Panc1 (cell line): ENCODE results near the gene FARS2.

Source experiments
- POLR2AphosphoS5 ChIP-seq: IDR thresholded peaks from 2 replicates; pipeline ENCODE4 v1.6.1; 2012; ENCODE audit warnings: mild to moderate bottlenecking, low read depth, low read length, moderate library complexity
- REST ChIP-seq, 2 experiments: IDR thresholded peaks; 2 replicates each; pipeline ENCODE4 v1.6.1; 2011 to 2012; ENCODE audit warnings: low read depth in 2 of 2, control low read depth in 1 of 2, low read length in 1 of 2, mild to moderate bottlenecking in 1 of 2, moderate library complexity in 1 of 2; ENCODE audit not compliant: insufficient read depth in 1 of 2
- SIN3A ChIP-seq: IDR thresholded peaks from 2 replicates; pipeline ENCODE4 v1.6.1; 2012; ENCODE audit warnings: low read depth, mild to moderate bottlenecking, low read length, moderate library complexity, borderline replicate concordance; ENCODE audit not compliant: insufficient read depth
- TCF7L2 ChIP-seq: IDR thresholded peaks from 2 replicates; pipeline ENCODE4 v1.6.1; 2011; ENCODE audit warnings: mild to moderate bottlenecking, low read depth, low read length, inconsistent platforms
- TF ChIP-seq, protein P1 (sequence below): fragments of 450-650 bp; IDR thresholded peaks from 2 replicates; pipeline ENCODE4 v1.5.1; 2017; ENCODE audit warnings: mild to moderate bottlenecking

- TF ChIP-seq, protein P1, sequence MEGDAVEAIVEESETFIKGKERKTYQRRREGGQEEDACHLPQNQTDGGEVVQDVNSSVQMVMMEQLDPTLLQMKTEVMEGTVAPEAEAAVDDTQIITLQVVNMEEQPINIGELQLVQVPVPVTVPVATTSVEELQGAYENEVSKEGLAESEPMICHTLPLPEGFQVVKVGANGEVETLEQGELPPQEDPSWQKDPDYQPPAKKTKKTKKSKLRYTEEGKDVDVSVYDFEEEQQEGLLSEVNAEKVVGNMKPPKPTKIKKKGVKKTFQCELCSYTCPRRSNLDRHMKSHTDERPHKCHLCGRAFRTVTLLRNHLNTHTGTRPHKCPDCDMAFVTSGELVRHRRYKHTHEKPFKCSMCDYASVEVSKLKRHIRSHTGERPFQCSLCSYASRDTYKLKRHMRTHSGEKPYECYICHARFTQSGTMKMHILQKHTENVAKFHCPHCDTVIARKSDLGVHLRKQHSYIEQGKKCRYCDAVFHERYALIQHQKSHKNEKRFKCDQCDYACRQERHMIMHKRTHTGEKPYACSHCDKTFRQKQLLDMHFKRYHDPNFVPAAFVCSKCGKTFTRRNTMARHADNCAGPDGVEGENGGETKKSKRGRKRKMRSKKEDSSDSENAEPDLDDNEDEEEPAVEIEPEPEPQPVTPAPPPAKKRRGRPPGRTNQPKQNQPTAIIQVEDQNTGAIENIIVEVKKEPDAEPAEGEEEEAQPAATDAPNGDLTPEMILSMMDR, result no peak
- no peak for TF ChIP-seq POLR2AphosphoS5
- TF ChIP-seq TCF7L2, result no peak
- TF ChIP-seq SIN3A, result no peak
- no peak for TF ChIP-seq REST (IDR thresholded peaks at IDR 0.05; ENCODE audit: insufficient read depth in 1 of 2, low read depth in 2 of 2, low read length in 1 of 2)
These were observed 24.2 kb downstream of the FARS2 start for GRCh38 chr6:5285526-5285925.
